Left ventricle myocardium inferior (tissue), 1 donor: Measurements from ENCODE around the gene ELMO1. TPM values are rescaled to one million over a fixed set of nuclear protein-coding genes. Genes with fewer than 3 reads are reported as not detected.

Experiments
- DNase-seq: peaks from one replicate; pipeline ENCODE4 v3.0.0-alpha.2; 2020
- H3K27ac ChIP-seq: fragments of 200-600 bp; replicated peaks from 2 replicates; pipeline ENCODE4 v1.8.0; 2021
- H3K27me3 ChIP-seq: fragments of 200-600 bp; 2 replicates; pipeline ENCODE4 v1.8.0; 2021; ENCODE audit warnings: low read depth
- H3K36me3 ChIP-seq: fragments of 200-600 bp; 2 replicates; pipeline ENCODE4 v1.8.0; 2021
- H3K4me1 ChIP-seq: fragments of 200-600 bp; 2 replicates; pipeline ENCODE4 v1.8.0; 2021
- H3K4me3 ChIP-seq: fragments of 200-600 bp; 2 replicates; pipeline ENCODE4 v1.8.0; 2021; ENCODE audit warnings: mild to moderate bottlenecking, moderate library complexity
- H3K9me3 ChIP-seq: fragments of 200-600 bp; replicated peaks from 2 replicates; pipeline ENCODE4 v1.8.0; 2021
- intact Hi-C: fragments of 100-400 bp; cut with micrococcal nuclease; formaldehyde crosslinking; loops from one replicate; pipeline ENCODE4 v1.11.0; 2022
- total RNA-seq: library from RNA; stranded (reverse); fragmentation: NEBNext Ultra II Directional; extraction: Animal tissue kit (Norgen Biotek cat#: 25700); gene quantifications from one replicate; pipeline ENCODE4 v1.2.1, GENCODE V29; 2021
- TF ChIP-seq, protein P1 (sequence below): fragments of 200-600 bp; IDR thresholded peaks from 2 replicates; pipeline ENCODE4 v1.8.0; 2021; ENCODE audit warnings: antibody characterized with exemption, mild to moderate bottlenecking, borderline replicate concordance
- donor health status: DM: no; HTN: yes; CAD: no; lungs with severe emphysema.

The ELMO1 gene
- total RNA-seq, 1 donor from 2014 or later, result 10.0 TPM

DNA sequence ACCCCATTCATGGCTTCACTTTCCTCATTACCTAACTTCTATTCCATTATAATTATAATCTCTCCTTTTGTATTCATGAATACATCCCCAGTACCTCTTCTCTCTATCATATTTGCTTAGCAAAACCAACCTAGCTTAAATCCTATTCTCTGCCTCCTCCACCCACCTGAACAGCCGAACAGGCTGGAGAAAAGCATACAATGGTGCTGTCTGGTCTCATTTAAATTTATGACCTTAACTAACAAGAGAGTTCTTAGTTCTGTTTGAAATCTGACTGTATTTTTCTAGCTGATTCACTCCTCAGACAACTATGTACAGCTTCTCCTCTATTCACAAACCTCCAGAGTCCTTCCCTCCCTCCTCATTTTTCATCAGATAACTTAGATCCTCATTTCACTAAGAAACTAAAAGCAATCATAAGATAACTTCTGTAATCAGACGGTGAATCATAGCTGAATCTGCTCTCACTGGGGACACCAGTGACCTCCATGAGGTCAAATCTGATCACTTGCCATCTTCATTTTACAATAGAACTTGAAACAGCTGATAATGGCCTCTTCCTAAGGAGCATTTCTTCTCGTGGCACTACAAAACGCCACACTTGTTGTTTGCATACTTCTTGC lies 490.4 kb downstream of the ELMO1 start:
- intact Hi-C loops, result no loop called here

DNA sequence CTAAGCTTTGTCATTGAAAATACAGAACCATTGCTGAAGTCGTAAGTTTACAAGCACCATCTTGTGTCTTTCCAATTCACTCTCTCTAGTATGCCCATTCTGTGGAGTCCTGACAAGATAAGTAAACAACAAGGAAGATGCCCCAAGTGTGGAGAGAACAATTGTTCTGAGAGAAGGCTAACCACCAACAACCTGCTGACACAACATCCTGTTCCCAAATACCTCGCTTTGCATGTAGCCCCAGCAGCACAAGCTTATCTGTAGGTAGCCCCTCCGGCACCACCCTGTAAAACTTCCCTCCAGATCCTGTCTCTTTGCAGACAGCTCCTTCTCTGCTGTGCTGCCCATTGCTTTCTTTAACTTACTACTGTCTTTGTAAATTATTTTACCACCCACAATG lies 491.0 kb downstream of the ELMO1 start:
- no peak for DNase-seq
- H3K4me1 ChIP-seq, result no peaks in the 10 kb centered on the region
- no peaks in the 10 kb centered on the region for H3K9me3 ChIP-seq
- intact Hi-C loops, result no loop called here
- H3K27me3 ChIP-seq, result no peaks in the 10 kb centered on the region
- H3K4me3 ChIP-seq, result no peak overlapping the region
- H3K36me3 ChIP-seq, result no peaks in the 10 kb centered on the region
- TF ChIP-seq, protein P1, sequence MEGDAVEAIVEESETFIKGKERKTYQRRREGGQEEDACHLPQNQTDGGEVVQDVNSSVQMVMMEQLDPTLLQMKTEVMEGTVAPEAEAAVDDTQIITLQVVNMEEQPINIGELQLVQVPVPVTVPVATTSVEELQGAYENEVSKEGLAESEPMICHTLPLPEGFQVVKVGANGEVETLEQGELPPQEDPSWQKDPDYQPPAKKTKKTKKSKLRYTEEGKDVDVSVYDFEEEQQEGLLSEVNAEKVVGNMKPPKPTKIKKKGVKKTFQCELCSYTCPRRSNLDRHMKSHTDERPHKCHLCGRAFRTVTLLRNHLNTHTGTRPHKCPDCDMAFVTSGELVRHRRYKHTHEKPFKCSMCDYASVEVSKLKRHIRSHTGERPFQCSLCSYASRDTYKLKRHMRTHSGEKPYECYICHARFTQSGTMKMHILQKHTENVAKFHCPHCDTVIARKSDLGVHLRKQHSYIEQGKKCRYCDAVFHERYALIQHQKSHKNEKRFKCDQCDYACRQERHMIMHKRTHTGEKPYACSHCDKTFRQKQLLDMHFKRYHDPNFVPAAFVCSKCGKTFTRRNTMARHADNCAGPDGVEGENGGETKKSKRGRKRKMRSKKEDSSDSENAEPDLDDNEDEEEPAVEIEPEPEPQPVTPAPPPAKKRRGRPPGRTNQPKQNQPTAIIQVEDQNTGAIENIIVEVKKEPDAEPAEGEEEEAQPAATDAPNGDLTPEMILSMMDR, result no peak
- H3K27ac ChIP-seq, result no peak overlapping the region

More for the DNA sequence above, 490.4 kb downstream of the ELMO1 start:
- no peak for DNase-seq
- Histone ChIP-seq H3K27me3 (no peaks in the 10 kb centered on the region), H3K4me3 (no peak overlapping the region), H3K36me3 (no peaks in the 10 kb centered on the region), H3K4me1 (no peaks in the 10 kb centered on the region), H3K9me3 (no peaks in the 10 kb centered on the region), H3K27ac (no peak overlapping the region)
- TF ChIP-seq, protein P1, result no peak

DNA sequence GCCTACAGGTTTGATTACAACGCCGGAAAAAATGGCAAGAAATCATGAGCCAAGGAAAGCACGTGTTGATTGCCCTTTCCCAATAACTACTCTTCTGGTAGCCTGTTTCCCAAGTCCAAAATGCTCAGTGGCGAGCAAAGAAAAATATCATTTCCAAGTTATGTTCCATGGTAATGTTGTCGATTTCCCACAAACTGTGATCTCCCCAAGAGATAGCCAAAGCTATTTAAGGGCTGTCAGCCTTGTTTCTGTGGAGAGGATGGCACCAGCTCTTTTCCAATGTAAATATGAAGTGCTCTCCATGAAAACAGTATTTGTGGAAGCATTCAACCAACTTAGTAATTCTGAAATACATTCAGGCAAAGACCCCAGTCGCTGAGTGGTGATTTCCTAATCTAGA lies 491.9 kb downstream of the ELMO1 start:
- intact Hi-C loops, result no loop called here
- no peak for DNase-seq
- Histone ChIP-seq H3K4me3 (no peak overlapping the region), H3K9me3 (no peaks in the 10 kb centered on the region), H3K4me1 (no peaks in the 10 kb centered on the region), H3K36me3 (no peaks in the 10 kb centered on the region), H3K27me3 (no peaks in the 10 kb centered on the region), H3K27ac (no peak overlapping the region)
- TF ChIP-seq, protein P1, result no peak

DNA sequence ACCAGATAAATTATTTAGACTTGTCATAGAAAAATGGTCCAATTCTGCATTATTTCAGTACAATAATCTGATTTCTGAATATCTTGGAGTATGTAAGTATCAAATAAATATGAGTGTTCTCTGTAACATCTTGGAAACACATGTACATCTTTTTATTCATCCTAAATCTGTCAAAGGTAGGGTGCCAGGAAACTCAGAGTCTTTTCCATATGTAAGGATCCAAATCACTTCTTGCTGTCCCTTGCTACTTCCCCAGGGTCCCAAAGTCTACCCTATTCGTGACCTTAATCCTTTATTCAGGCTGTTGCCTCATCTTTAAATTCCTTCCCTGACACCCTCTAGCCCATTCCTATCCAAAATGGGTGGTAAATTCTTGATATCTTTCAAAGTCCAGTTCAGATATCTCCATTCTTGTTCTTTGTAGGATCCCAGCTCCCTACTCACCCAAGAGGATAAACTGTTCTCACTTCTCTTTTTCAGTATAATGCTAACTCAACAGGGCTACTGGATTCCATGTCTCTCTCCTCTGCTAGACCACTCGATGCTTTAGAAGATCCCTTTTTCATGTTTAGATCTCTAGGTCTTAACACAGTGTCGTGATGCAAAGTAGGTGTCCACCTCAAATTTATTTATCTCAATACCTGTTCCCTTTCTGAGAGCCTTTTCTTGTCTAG lies 493.1 kb downstream of the ELMO1 start:
- TF ChIP-seq, protein P1, result no peak
- H3K4me3 ChIP-seq, result no peak overlapping the region

DNA sequence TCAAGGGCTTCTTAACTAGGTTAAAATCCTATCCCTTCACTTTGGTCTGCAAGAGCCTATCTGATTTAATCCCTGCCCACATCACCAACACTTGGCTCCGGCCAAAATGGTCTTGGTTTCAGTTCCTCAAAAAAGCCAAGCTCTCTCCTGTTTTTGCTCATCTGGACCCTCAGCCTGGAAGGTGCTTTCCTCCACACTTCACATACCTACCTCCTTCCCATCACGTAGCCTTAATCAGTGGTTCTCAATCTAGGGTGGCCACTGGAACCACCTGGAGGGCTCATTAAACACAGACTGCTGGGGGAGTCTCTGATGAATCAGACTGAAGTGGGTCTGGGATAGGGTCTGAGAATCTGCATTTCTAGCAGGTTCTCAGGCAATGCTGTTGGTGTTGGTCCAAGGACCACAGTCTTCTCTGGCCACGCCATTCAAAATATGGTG lies 497.4 kb downstream of the ELMO1 start:
- peaks cover 17% of the 10 kb centered on the region for H3K4me1 ChIP-seq
- no peak overlapping the region for H3K27ac ChIP-seq
- no peak for DNase-seq
- no peak overlapping the region for H3K4me3 ChIP-seq
- TF ChIP-seq, protein P1, result no peak
- no peaks in the 10 kb centered on the region for H3K9me3 ChIP-seq
- H3K27me3 ChIP-seq, result no peaks in the 10 kb centered on the region
- H3K36me3 ChIP-seq, result no peaks in the 10 kb centered on the region
- intact Hi-C loops, result no loop called here

More for the DNA sequence above, 493.1 kb downstream of the ELMO1 start:
- Histone ChIP-seq H3K4me1 (peaks cover 4% of the 10 kb centered on the region), H3K27me3 (no peaks in the 10 kb centered on the region), H3K27ac (no peak overlapping the region), H3K36me3 (no peaks in the 10 kb centered on the region), H3K9me3 (no peaks in the 10 kb centered on the region)
- intact Hi-C loops, result no loop called here
- no peak for DNase-seq
